Keratinocyte (primary cell): Measurements from ENCODE around the gene ASTN2. TPM values are rescaled to one million over a fixed set of nuclear protein-coding genes. Genes with fewer than 3 reads are reported as not detected.

ENCODE experiments used
- DNase-seq: peaks from one replicate; pipeline ENCODE4 v3.0.0-alpha.2; 2011; ENCODE audit warnings: low read depth, missing footprints, low spot score
- FAIRE-seq: peaks from 2 replicates; lab custom pipeline; 2011; peaks lifted over from hg19 to GRCh38; lab: Jason Lieb, UNC
- H2AFZ ChIP-seq: 2 replicates; pipeline ENCODE4 v1.6.0; 2012; ENCODE audit warnings: low read length, control low read depth, inconsistent platforms; ENCODE audit not compliant: control insufficient read depth
- H3K27ac ChIP-seq: 2 replicates; pipeline ENCODE4 v1.5.1; 2011; ENCODE audit warnings: low read length; ENCODE audit not compliant: control insufficient read depth, insufficient read depth
- H3K27me3 ChIP-seq: 3 replicates; pipeline ENCODE4 v1.6.0; 2011; ENCODE audit warnings: low read length; ENCODE audit not compliant: control insufficient read depth, insufficient read depth; ENCODE audit errors: extremely low read depth
- H3K36me3 ChIP-seq, 2 experiments: 2 replicates in 1 of 2; 3 replicates in 1 of 2; pipeline ENCODE4 v1.5.1; 2011; ENCODE audit warnings: low read length in 2 of 2, mild to moderate bottlenecking in 1 of 2; ENCODE audit not compliant: control insufficient read depth in 2 of 2, insufficient read depth in 2 of 2; ENCODE audit errors: extremely low read depth in 1 of 2
- H3K4me1 ChIP-seq: 3 replicates; pipeline ENCODE4 v1.5.1; 2011; ENCODE audit warnings: low read length; ENCODE audit not compliant: control insufficient read depth, insufficient read depth; ENCODE audit errors: extremely low read depth
- H3K4me2 ChIP-seq: 3 replicates; pipeline ENCODE4 v1.6.0; 2011; ENCODE audit warnings: low read depth, low read length; ENCODE audit not compliant: control insufficient read depth, insufficient read depth; ENCODE audit errors: extremely low read depth
- H3K4me3 ChIP-seq, 3 experiments: fragments of 200-600 bp in 1 of 3; sonication (generic) in 1 of 3; 2 replicates in 2 of 3; 3 replicates in 1 of 3; pipeline ENCODE4 v1.5.1; 2011 to 2016; ENCODE audit warnings: low read length in 3 of 3, mild to moderate bottlenecking in 3 of 3, control low read depth in 2 of 3, inconsistent platforms in 1 of 3, low read depth in 1 of 3, mixed read lengths in 1 of 3, mixed run types in 1 of 3, moderate library complexity in 1 of 3; ENCODE audit not compliant: control insufficient read depth in 2 of 3, insufficient read depth in 2 of 3; ENCODE audit errors: extremely low read depth in 1 of 3
- H3K79me2 ChIP-seq: 2 replicates; pipeline ENCODE4 v1.6.0; 2012; ENCODE audit warnings: low read length; ENCODE audit not compliant: control insufficient read depth, insufficient read depth
- H3K9ac ChIP-seq: 3 replicates; pipeline ENCODE4 v1.6.0; 2011; ENCODE audit warnings: low read length; ENCODE audit not compliant: control insufficient read depth, insufficient read depth; ENCODE audit errors: extremely low read depth
- H3K9me1 ChIP-seq: 3 replicates; pipeline ENCODE4 v1.6.0; 2011; ENCODE audit warnings: low read length; ENCODE audit not compliant: control insufficient read depth, insufficient read depth; ENCODE audit errors: extremely low read depth
- H3K9me3 ChIP-seq: 2 replicates; pipeline ENCODE4 v1.5.1; 2012; ENCODE audit warnings: low read depth, low read length; ENCODE audit not compliant: control insufficient read depth
- H4K20me1 ChIP-seq: 3 replicates; pipeline ENCODE4 v1.6.0; 2011; ENCODE audit warnings: low read length; ENCODE audit not compliant: control insufficient read depth, insufficient read depth; ENCODE audit errors: extremely low read depth
- CTCF ChIP-seq, 3 experiments: IDR thresholded peaks in 1 of 3; conservative IDR thresholded peaks in 1 of 3; optimal IDR thresholded peaks in 1 of 3; 2 replicates in 2 of 3; 3 replicates in 1 of 3; pipeline versions ENCODE3 to v1.5.1; 2011; ENCODE audit warnings: low read length in 3 of 3, mild to moderate bottlenecking in 3 of 3, moderate library complexity in 2 of 3, control low read depth in 1 of 3, inconsistent platforms in 1 of 3; ENCODE audit not compliant: insufficient read depth in 2 of 3; ENCODE audit errors: extremely low read depth in 1 of 3
- EZH2 ChIP-seq: IDR thresholded peaks from one replicate; pipeline ENCODE4 v1.6.1; 2012; ENCODE audit warnings: inconsistent platforms, mild to moderate bottlenecking, low read length, moderate library complexity
- dilution Hi-C: fragments of 300-500 bp; cut with MboI; formaldehyde crosslinking; loops from one replicate; pipeline ENCODE4 v1.7.0; 2020; ENCODE audit warnings: low sequenced_read_pairs; ENCODE audit not compliant: extremely low pct_ligation_motif_present
- polyA plus RNA-seq, 5 experiments: library from polyadenylated mRNA; depleted of rRNA in 3 of 5; stranded (reverse) in 3 of 5; stranded (forward) in 1 of 5; unstranded in 1 of 5; fragments of >200 nt; gene quantifications; 1 replicate in 1 of 5; 2 replicates in 3 of 5; 3 replicates in 1 of 5; pipeline versions ENCODE4 v1.2.1 to v1.2.3, GENCODE V29; 2011 to 2012; ENCODE audit warnings: missing spikeins in 2 of 5, low read depth in 1 of 5, low replicate concordance in 1 of 5

Gene ASTN2
- polyA plus RNA-seq, 1 donor (not counting 4 experiments of a cell fraction or from before 2014, with no cell fraction given) = 0.31 TPM

GRCh38 chr9:116726602-116727001 is 688.3 kb downstream of the ASTN2 start:
- Histone ChIP-seq H2AFZ (no peak overlapping the region), H3K36me3 (no peaks in the 10 kb centered on the region), H3K9ac (no peak overlapping the region), H3K27ac (no peak overlapping the region), H3K4me2 (no peak overlapping the region), H3K4me1 (no peaks in the 10 kb centered on the region), H3K4me3 (no peak overlapping the region), H3K79me2 (no peaks in the 10 kb centered on the region), H4K20me1 (no peaks in the 10 kb centered on the region), H3K27me3 (no peaks in the 10 kb centered on the region), H3K9me3 (no peaks in the 10 kb centered on the region), H3K9me1 (no peaks in the 10 kb centered on the region)
- no peak for TF ChIP-seq EZH2
- TF ChIP-seq CTCF (optimal IDR thresholded peaks at IDR 0.05 in 1 of 3, IDR thresholded peaks at IDR 0.05 in 1 of 3, conservative IDR thresholded peaks at IDR 0.05 in 1 of 3; ENCODE audit: extremely low read depth in 1 of 3, insufficient read depth in 2 of 3, low read length in 3 of 3) = no peak
- FAIRE-seq = no peak
- DNase-seq = no peak
- dilution Hi-C loops = no loop called here

GRCh38 chr9:116724123-116724522 is 690.7 kb downstream of the ASTN2 start:
- H3K9ac ChIP-seq = no peak overlapping the region
- DNase-seq (no peak), FAIRE-seq (no peak)
- no peaks in the 10 kb centered on the region for H3K36me3 ChIP-seq
- TF ChIP-seq CTCF (optimal IDR thresholded peaks at IDR 0.05 in 1 of 3, IDR thresholded peaks at IDR 0.05 in 1 of 3, conservative IDR thresholded peaks at IDR 0.05 in 1 of 3; ENCODE audit: extremely low read depth in 1 of 3, insufficient read depth in 2 of 3, low read length in 3 of 3) (no peak), EZH2 (no peak)
- no peak overlapping the region for H3K27ac ChIP-seq
- dilution Hi-C loops = no loop called here
- no peaks in the 10 kb centered on the region for H4K20me1 ChIP-seq
- no peaks in the 10 kb centered on the region for H3K27me3 ChIP-seq
- no peak overlapping the region for H2AFZ ChIP-seq
- no peaks in the 10 kb centered on the region for H3K9me1 ChIP-seq
- H3K79me2 ChIP-seq = no peaks in the 10 kb centered on the region
- H3K4me3 ChIP-seq = no peak overlapping the region
- no peaks in the 10 kb centered on the region for H3K4me1 ChIP-seq
- no peaks in the 10 kb centered on the region for H3K9me3 ChIP-seq
- no peak overlapping the region for H3K4me2 ChIP-seq
